Tibial nerve (tissue), 3 donors: ENCODE measurements around the gene BRIX1.

Source experiments
- CTCF ChIP-seq, 5 experiments: fragments of 200-600 bp in 3 of 5; fragments of 450-650 bp in 2 of 5; sonication (generic) in 3 of 5; IDR thresholded peaks; one replicate each; pipeline ENCODE4 v1.5.1; 2016 to 2019; ENCODE audit warnings: antibody characterized with exemption in 5 of 5, mild to moderate bottlenecking in 3 of 5, moderate library complexity in 2 of 5
- POLR2A ChIP-seq, 2 donors: fragments of 450-650 bp; IDR thresholded peaks; one replicate each; pipeline ENCODE4 v1.6.1; 2017; ENCODE audit warnings: antibody characterized with exemption in 2 of 2, mild to moderate bottlenecking in 2 of 2, moderate library complexity in 2 of 2

GRCh38 chr5:34916518-34916917, 1.0 kb downstream of the BRIX1 start:
- TF ChIP-seq CTCF (IDR thresholded peaks at IDR 0.05) (no peak), POLR2A (IDR thresholded peaks at IDR 0.05) (no peak)
